ENCODE measurements around the gene DHRS2.

Gene DHRS2

DNA sequence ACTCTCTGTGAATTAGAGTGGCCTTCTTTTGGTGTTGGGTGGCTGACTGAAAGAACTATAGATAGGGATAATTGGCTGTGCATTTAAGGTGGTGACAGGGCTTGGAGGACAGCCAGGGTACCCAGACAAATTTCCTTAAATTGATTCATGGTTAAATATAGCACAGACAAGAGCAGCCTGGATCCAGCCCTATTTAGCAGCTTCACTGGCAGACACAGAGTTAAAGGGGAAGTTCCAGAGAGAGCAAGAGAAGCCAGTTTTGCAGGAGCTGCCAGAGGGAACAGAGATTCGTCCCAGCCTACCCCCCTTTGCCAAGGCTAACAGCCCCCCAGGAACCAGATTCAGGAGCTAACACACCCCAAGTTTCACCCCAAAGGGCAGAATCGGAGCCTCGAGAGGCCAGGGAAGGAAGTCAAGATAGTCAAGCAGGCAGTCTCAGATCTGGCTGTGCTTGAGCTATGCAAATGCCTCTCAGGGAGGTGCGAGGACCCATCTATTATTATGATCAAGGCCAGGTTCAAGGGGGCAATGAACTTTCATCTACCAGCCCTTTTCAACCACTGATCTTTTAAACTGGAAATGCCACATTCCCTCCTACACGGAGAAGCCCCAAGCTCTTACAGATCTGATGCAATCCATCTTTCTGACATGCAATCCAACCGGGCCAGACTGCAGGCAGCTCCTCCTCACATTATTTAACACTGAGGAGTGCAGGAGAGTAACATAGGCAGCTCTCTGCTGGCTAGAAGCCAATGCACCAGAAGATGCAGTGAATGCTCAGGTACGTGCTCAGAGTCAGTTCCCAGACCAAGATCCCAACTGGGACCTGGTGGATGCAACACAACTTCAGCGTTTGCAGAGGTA lies 58.2 kb downstream of the DHRS2 start:
- DNase-seq (ENCODE audit: low read depth in 3 of 3): no peak
